ENCODE results near the gene CRACDL.

DNA sequence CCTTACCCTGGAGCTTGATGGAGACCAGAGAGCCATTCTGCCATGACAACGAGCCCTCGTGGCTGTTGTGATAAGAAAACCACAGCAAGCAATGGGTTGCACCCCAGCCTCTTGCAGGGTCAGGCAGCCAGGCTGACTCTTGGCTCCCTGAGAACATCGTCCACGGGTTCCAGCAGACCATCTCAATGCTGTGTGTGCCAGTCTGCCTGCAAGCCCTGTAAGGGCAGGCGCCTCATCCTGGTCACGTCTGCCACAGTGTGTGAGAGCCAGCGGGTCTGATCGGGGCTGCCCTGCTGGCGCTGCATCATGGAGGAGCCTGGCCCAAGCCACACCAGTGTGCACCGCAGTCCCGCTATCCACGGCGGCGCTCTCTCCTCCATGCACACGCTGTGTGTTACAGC, 134.1 kb downstream of the CRACDL start:
- TF ChIP-seq, protein P1, sequence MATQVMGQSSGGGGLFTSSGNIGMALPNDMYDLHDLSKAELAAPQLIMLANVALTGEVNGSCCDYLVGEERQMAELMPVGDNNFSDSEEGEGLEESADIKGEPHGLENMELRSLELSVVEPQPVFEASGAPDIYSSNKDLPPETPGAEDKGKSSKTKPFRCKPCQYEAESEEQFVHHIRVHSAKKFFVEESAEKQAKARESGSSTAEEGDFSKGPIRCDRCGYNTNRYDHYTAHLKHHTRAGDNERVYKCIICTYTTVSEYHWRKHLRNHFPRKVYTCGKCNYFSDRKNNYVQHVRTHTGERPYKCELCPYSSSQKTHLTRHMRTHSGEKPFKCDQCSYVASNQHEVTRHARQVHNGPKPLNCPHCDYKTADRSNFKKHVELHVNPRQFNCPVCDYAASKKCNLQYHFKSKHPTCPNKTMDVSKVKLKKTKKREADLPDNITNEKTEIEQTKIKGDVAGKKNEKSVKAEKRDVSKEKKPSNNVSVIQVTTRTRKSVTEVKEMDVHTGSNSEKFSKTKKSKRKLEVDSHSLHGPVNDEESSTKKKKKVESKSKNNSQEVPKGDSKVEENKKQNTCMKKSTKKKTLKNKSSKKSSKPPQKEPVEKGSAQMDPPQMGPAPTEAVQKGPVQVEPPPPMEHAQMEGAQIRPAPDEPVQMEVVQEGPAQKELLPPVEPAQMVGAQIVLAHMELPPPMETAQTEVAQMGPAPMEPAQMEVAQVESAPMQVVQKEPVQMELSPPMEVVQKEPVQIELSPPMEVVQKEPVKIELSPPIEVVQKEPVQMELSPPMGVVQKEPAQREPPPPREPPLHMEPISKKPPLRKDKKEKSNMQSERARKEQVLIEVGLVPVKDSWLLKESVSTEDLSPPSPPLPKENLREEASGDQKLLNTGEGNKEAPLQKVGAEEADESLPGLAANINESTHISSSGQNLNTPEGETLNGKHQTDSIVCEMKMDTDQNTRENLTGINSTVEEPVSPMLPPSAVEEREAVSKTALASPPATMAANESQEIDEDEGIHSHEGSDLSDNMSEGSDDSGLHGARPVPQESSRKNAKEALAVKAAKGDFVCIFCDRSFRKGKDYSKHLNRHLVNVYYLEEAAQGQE (IDR thresholded peaks at IDR 0.05; ENCODE audit: low read depth), result no peak
- TF ChIP-seq TEAD4 (IDR thresholded peaks at IDR 0.05) (no peak), EP300 (IDR thresholded peaks at IDR 0.05; ENCODE audit: borderline replicate concordance) (no peak), TAF1 (IDR thresholded peaks at IDR 0.05; ENCODE audit: low read depth) (no peak)
